ENCODE measurements around the gene SARS1.

Gene SARS1

GRCh38 chr1:109225308-109225707, 11.6 kb downstream of the SARS1 start:
- H3K4me1 ChIP-seq (ENCODE audit: insufficient read depth, low read length, poor library complexity, severe bottlenecking) = no peaks in the 10 kb centered on the region
- TF ChIP-seq EZH2phosphoT487 (IDR thresholded peaks at IDR 0.05; ENCODE audit: borderline replicate concordance) (no peak), CTCF (conservative IDR thresholded peaks at IDR 0.05; ENCODE audit: low read length) (no peak)
- H3F3A ChIP-seq (ENCODE audit: low read depth) = no peaks in the 10 kb centered on the region
- peaks cover 6% of the 10 kb centered on the region for H4K20me1 ChIP-seq (ENCODE audit: insufficient read depth, low read length, poor library complexity, severe bottlenecking)
- H3K4me3 ChIP-seq (ENCODE audit: low read length, poor library complexity, severe bottlenecking) = no peak overlapping the region
- peaks cover 30% of the 10 kb centered on the region; the same call in 1 of the 2 replicates for H3K36me3 ChIP-seq (ENCODE audit: insufficient read depth, low read length)
- H3K9ac ChIP-seq (ENCODE audit: low read depth, low read length, poor library complexity, severe bottlenecking) = no peak overlapping the region
- H3K79me2 ChIP-seq (ENCODE audit: insufficient read depth, low read length) = peaks cover 22% of the 10 kb centered on the region; the same call in 1 of the 2 replicates
- no peaks in the 10 kb centered on the region for H3K27me3 ChIP-seq (ENCODE audit: insufficient read depth, low read length, poor library complexity, severe bottlenecking)
- no peaks in the 10 kb centered on the region for H3K9me2 ChIP-seq (replicated peaks; ENCODE audit: low read depth, low read length)
- no peaks in the 10 kb centered on the region for H3K9me3 ChIP-seq (ENCODE audit: insufficient read depth, low read depth, low read length)
- no peak overlapping the region for H2AFZ ChIP-seq (ENCODE audit: low read length)
- no peak overlapping the region for H3K4me2 ChIP-seq (ENCODE audit: low read depth, low read length, poor library complexity, severe bottlenecking)

DNA sequence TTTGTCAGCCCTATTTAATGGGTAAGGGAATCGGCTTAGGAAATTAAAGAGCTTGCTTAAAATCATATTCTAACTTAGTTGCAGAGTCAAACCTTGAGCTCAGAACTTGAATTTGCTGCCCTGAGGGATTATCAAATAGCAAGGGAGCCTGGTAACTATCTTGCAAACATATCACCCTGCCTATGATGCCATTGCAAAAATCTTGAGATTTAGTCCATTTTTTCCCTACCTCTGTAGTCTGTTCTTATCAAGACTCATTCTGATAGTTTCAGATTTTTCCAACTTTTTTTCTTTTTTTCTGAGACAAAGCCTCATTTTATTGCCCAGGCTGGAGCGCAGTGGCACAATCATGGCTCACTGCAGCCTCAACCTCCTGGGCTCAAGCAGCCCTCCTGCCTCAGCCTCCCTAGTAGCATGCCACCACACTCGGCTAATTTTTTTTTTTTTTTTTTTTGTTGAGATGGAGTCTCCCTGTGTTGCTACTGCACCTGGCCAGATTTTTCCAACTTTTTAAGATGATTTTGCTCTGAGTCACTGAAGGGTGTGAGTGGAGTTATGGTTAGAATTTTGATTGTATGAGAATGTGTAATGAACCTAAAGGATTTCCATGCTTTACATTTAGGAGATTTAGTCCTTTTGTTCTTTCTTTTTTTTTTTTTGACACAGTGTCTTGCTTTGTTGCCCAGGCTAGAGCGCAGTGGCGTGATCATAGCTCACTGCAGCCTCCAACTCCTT, 12.2 kb downstream of the SARS1 start:
- Histone ChIP-seq H2AFZ (ENCODE audit: low read length) (no peak overlapping the region), H4K20me1 (ENCODE audit: insufficient read depth, low read length, poor library complexity, severe bottlenecking) (peaks cover 6% of the 10 kb centered on the region), H3K4me2 (ENCODE audit: low read depth, low read length, poor library complexity, severe bottlenecking) (no peak overlapping the region), H3F3A (ENCODE audit: low read depth) (no peaks in the 10 kb centered on the region), H3K9ac (ENCODE audit: low read depth, low read length, poor library complexity, severe bottlenecking) (no peak overlapping the region), H3K4me1 (ENCODE audit: insufficient read depth, low read length, poor library complexity, severe bottlenecking) (no peaks in the 10 kb centered on the region), H3K4me3 (ENCODE audit: low read length, poor library complexity, severe bottlenecking) (no peak overlapping the region), H3K79me2 (ENCODE audit: insufficient read depth, low read length) (peaks cover 18% of the 10 kb centered on the region; the same call in 1 of the 2 replicates), H3K9me2 (replicated peaks; ENCODE audit: low read depth, low read length) (no peaks in the 10 kb centered on the region), H3K27me3 (ENCODE audit: insufficient read depth, low read length, poor library complexity, severe bottlenecking) (no peaks in the 10 kb centered on the region), H3K36me3 (ENCODE audit: insufficient read depth, low read length) (peaks cover 32% of the 10 kb centered on the region; the same call in 1 of the 2 replicates), H3K9me3 (ENCODE audit: insufficient read depth, low read depth, low read length) (no peaks in the 10 kb centered on the region)
- TF ChIP-seq CTCF (conservative IDR thresholded peaks at IDR 0.05; ENCODE audit: low read length) (no peak), EZH2phosphoT487 (IDR thresholded peaks at IDR 0.05; ENCODE audit: borderline replicate concordance) (no peak)

DNA sequence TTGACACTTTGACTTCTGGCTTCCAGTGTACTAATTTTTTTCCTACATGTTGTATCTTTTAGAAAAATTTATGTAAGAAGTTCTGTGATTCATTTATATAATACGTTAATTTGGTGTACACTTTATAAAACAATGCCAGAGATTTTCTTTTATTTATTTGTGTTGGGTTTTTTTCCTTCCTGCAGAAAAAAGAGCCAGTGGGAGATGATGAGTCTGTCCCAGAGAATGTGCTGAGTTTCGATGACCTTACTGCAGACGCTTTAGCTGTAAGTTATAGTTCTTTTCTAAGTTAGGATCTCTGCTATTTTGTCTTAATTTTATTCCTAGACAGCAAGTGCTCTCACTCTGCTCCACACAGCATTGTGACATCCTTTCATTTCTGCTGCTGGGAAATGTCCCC, 14.4 kb downstream of the SARS1 start:
- TF ChIP-seq CTCF (conservative IDR thresholded peaks at IDR 0.05; ENCODE audit: low read length) (no peak), EZH2phosphoT487 (IDR thresholded peaks at IDR 0.05; ENCODE audit: borderline replicate concordance) (no peak)
- H4K20me1 ChIP-seq (ENCODE audit: insufficient read depth, low read length, poor library complexity, severe bottlenecking) = peaks cover 6% of the 10 kb centered on the region
- H3K4me3 ChIP-seq (ENCODE audit: low read length, poor library complexity, severe bottlenecking) = no peak overlapping the region
- H3K9ac ChIP-seq (ENCODE audit: low read depth, low read length, poor library complexity, severe bottlenecking) = no peak overlapping the region
- H3K9me3 ChIP-seq (ENCODE audit: insufficient read depth, low read depth, low read length) = no peaks in the 10 kb centered on the region
- no peaks in the 10 kb centered on the region for H3K4me1 ChIP-seq (ENCODE audit: insufficient read depth, low read length, poor library complexity, severe bottlenecking)
- H3K4me2 ChIP-seq (ENCODE audit: low read depth, low read length, poor library complexity, severe bottlenecking) = no peak overlapping the region
- no peak overlapping the region for H2AFZ ChIP-seq (ENCODE audit: low read length)
- H3K27me3 ChIP-seq (ENCODE audit: insufficient read depth, low read length, poor library complexity, severe bottlenecking) = no peaks in the 10 kb centered on the region
- H3K9me2 ChIP-seq (replicated peaks; ENCODE audit: low read depth, low read length) = no peaks in the 10 kb centered on the region
- peaks cover 47% of the 10 kb centered on the region; the same call in 1 of the 2 replicates for H3K36me3 ChIP-seq (ENCODE audit: insufficient read depth, low read length)
- H3F3A ChIP-seq (ENCODE audit: low read depth) = no peaks in the 10 kb centered on the region
- H3K79me2 ChIP-seq (ENCODE audit: insufficient read depth, low read length) = peaks cover 4% of the 10 kb centered on the region; the same call in 1 of the 2 replicates

Data from Loucy (cell line).